K562 (cell line): ENCODE results near the gene RHD. TPM values are rescaled to one million over a fixed set of nuclear protein-coding genes. Genes with fewer than 3 reads are reported as not detected.

Experiments
- ATF6 ChIP-seq: sonication (generic); formaldehyde crosslinking; IDR thresholded peaks from 2 replicates; pipeline ENCODE4 v1.4.0; 2020; ENCODE audit warnings: mild to moderate bottlenecking, missing genetic modification reagents
- BDP1 ChIP-seq: IDR thresholded peaks from 3 replicates; pipeline ENCODE4 v1.6.1; 2011; ENCODE audit not compliant: insufficient read length, insufficient read depth
- CBX8 ChIP-seq: fragments of 200-600 bp; sonication (generic); IDR thresholded peaks from 2 replicates; pipeline ENCODE4 v1.6.1; 2012; ENCODE audit warnings: borderline replicate concordance, mixed run types, low read depth, mild to moderate bottlenecking, moderate library complexity, mixed read lengths, low read length, control low read depth, inconsistent platforms; ENCODE audit not compliant: poor library complexity, severe bottlenecking; ENCODE audit errors: extremely low read depth
- CCNT2 ChIP-seq: IDR thresholded peaks from 2 replicates; pipeline ENCODE4 v1.6.1; 2011; ENCODE audit warnings: borderline replicate concordance, low read depth, mild to moderate bottlenecking, moderate library complexity, mixed read lengths, low read length; ENCODE audit not compliant: insufficient read length; ENCODE audit errors: extremely low read depth
- ERF ChIP-seq: fragments of 450-650 bp; formaldehyde crosslinking; IDR thresholded peaks from 2 replicates; pipeline ENCODE4 v1.4.0; 2020; ENCODE audit warnings: mild to moderate bottlenecking, mixed read lengths
- HSF4 ChIP-seq: fragments of 250-450 bp; sonication (Bioruptor Pico); IDR thresholded peaks from 2 replicates; pipeline ENCODE4 v2.1.2; 2022; ENCODE audit warnings: mild to moderate bottlenecking, moderate library complexity, borderline replicate concordance
- ILF3 ChIP-seq: fragments of 450-650 bp; IDR thresholded peaks from 2 replicates; pipeline ENCODE4 v1.6.1; 2018; ENCODE audit warnings: antibody characterized with exemption, mild to moderate bottlenecking, moderate library complexity, borderline replicate concordance
- L3MBTL2 ChIP-seq: fragments of 450-650 bp; IDR thresholded peaks from 2 replicates; pipeline ENCODE4 v1.6.1; 2016; ENCODE audit warnings: mild to moderate bottlenecking, moderate library complexity
- MCM2 ChIP-seq: fragments of 450-650 bp; IDR thresholded peaks from 2 replicates; pipeline ENCODE4 v1.6.1; 2017; ENCODE audit warnings: low read depth, mild to moderate bottlenecking
- NR0B1 ChIP-seq: fragments of 450-650 bp; IDR thresholded peaks from one replicate; pipeline ENCODE4 v1.6.1; 2018; ENCODE audit warnings: mild to moderate bottlenecking, moderate library complexity; ENCODE audit not compliant: partially characterized antibody
- NUFIP1 ChIP-seq: fragments of 450-650 bp; IDR thresholded peaks from 2 replicates; pipeline ENCODE4 v1.6.1; 2018; ENCODE audit not compliant: partially characterized antibody
- POLR2A ChIP-seq: fragments of 450-650 bp; conservative IDR thresholded peaks from 2 replicates; pipeline ENCODE4 v1.6.1; 2016
- POLR3A ChIP-seq: IDR thresholded peaks from 2 replicates; pipeline ENCODE4 v1.6.1; 2011; ENCODE audit warnings: borderline replicate concordance, mild to moderate bottlenecking, moderate library complexity; ENCODE audit not compliant: insufficient read length, insufficient read depth; ENCODE audit errors: extremely low read depth
- SRSF9 ChIP-seq: fragments of 200-400 bp; formaldehyde crosslinking; IDR thresholded peaks from 2 replicates; pipeline ENCODE4 v1.6.1; 2017; ENCODE audit warnings: low read depth, low read length, borderline replicate concordance
- WHSC1 ChIP-seq: IDR thresholded peaks from one replicate; pipeline ENCODE4 v1.6.1; 2012; ENCODE audit warnings: low read length, control low read depth, inconsistent platforms
- ZMIZ1 ChIP-seq, 2 experiments: fragments of 150-350 bp in 1 of 2; IDR thresholded peaks; 2 replicates each; pipeline ENCODE4 v1.6.1; 2012 to 2016; ENCODE audit warnings: low read depth in 2 of 2, low read length in 2 of 2, mild to moderate bottlenecking in 1 of 2, moderate library complexity in 1 of 2
- ZNF133 ChIP-seq: fragments of 250-450 bp; sonication (Bioruptor Pico); IDR thresholded peaks from 2 replicates; pipeline ENCODE4 v1.4.0; 2020; ENCODE audit warnings: mild to moderate bottlenecking
- ZNF324 ChIP-seq: fragments of 250-450 bp; sonication (Bioruptor Pico); IDR thresholded peaks from 2 replicates; pipeline ENCODE4 v1.4.0; 2020; ENCODE audit warnings: mild to moderate bottlenecking
- ZNF384 ChIP-seq: IDR thresholded peaks from 2 replicates; pipeline ENCODE4 v1.6.1; 2012; ENCODE audit warnings: low read depth, low read length, improper control_type of control experiment
- ZNF408 ChIP-seq: fragments of 250-450 bp; sonication (Bioruptor Pico); IDR thresholded peaks from 2 replicates; pipeline ENCODE4 v1.4.0; 2020; ENCODE audit warnings: low read depth, mild to moderate bottlenecking, moderate library complexity
- ZNF444 ChIP-seq: fragments of 250-450 bp; sonication (Bioruptor Pico); IDR thresholded peaks from 2 replicates; pipeline ENCODE4 v1.4.0; 2020; ENCODE audit warnings: mild to moderate bottlenecking, moderate library complexity
- polyA plus RNA-seq, 8 experiments: library from polyadenylated mRNA; depleted of rRNA in 4 of 8; stranded (reverse) in 5 of 8; unstranded in 3 of 8; fragments of >200 nt; fragmentation: Nextera tagmentation in 2 of 8; fragmentation: Illumina TruSeq in 1 of 8; extraction: Ambion mirVana in 2 of 8; extraction: Trizol in 1 of 8; gene quantifications; 2 replicates each; pipeline versions ENCODE4 v1.2.1 to v1.2.3, GENCODE V29; 2011 to 2014; ENCODE audit warnings: inconsistent platforms in 1 of 8, missing spikeins in 1 of 8
- total RNA-seq, 7 experiments: library from RNA; depleted of rRNA in 6 of 7; stranded (reverse); fragments of >200 nt in 6 of 7; fragmentation: Illumina TruSeq in 2 of 7; extraction: Trizol in 2 of 7; gene quantifications; 2 replicates each; pipeline versions ENCODE4 v1.2.1 to v1.2.3, GENCODE V29; 2011 to 2021; ENCODE audit warnings: low replicate concordance in 1 of 7

RHD gene
- total and polyA plus RNA-seq, 9 of the 15 experiments (the other 6 are each of a cell fraction or from before 2014, with no cell fraction given) = 8.8 to 32.4 (median 15.0) TPM

- TF ChIP-seq CCNT2 (peak; percentile 83), ZMIZ1 (IDR thresholded peaks at IDR 0.05; ENCODE audit: low read depth in 2 of 2, low read length in 2 of 2) (peak in 1 of 2 experiments; percentile 74; a peak in 1 of 4 replicates), SRSF9 (no peak), ILF3 (peak; percentile 88; the same call in 1 of the 2 replicates), MCM2 (no peak), WHSC1 (no peak), NUFIP1 (no peak), CBX8 (no peak), ZNF324 (CRISPR knock-in tag) (peak; percentile 54; the same call in 1 of the 2 replicates), ZNF384 (no peak), ZNF408 (CRISPR knock-in tag) (no peak), ERF (peak; percentile 66; the same call in 1 of the 2 replicates), L3MBTL2 (peak; percentile 77), POLR3A (no peak), ATF6 (CRISPR knock-in tag) (peak; percentile 91; the same call in 1 of the 2 replicates), ZNF133 (CRISPR knock-in tag) (0 out of 2 replicates have a peak, but pooled peaks have one; percentile 42), ZNF444 (CRISPR knock-in tag) (peak; percentile 74; the same call in 1 of the 2 replicates), HSF4 (CRISPR knock-in tag) (peak; percentile 68; the same call in 1 of the 2 replicates), POLR2A (peak; percentile 100), NR0B1 (no peak), BDP1 (no peak)
These were observed 25.1 kb upstream of the RHD start, which contains the start of gene RSRP1 (continued) for GRCh38 chr1:25247024-25247828.
